Neural cell (in vitro differentiated cells): Measurements from ENCODE around the gene LRRC39. TPM values are rescaled to one million over a fixed set of nuclear protein-coding genes. Genes with fewer than 3 reads are reported as not detected.

Experiments
- H2AFZ ChIP-seq: fragments of 200-600, 300-800 bp; sonication (generic), shearing (Covaris generic); 2 replicates; pipeline ENCODE4 v1.6.0; 2014; ENCODE audit warnings: low read depth, mild to moderate bottlenecking, antibody characterized with exemption, low read length, moderate library complexity
- H3F3A ChIP-seq: fragments of 200-600 bp; shearing (Covaris generic); 2 replicates; pipeline ENCODE4 v1.6.1; 2016; ENCODE audit warnings: mild to moderate bottlenecking, moderate library complexity, mixed read lengths, antibody characterized with exemption, low read length; ENCODE audit not compliant: insufficient read depth, poor library complexity, severe bottlenecking
- H3K27ac ChIP-seq: fragments of 200-600, 300-800 bp; sonication (generic), shearing (Covaris generic); 2 replicates; pipeline ENCODE4 v1.5.1; 2014; ENCODE audit warnings: mild to moderate bottlenecking, low read length, moderate library complexity
- H3K27me3 ChIP-seq: fragments of 300-800, 200-600 bp; sonication (generic), shearing (Covaris generic); 2 replicates; pipeline ENCODE4 v1.6.0; 2014; ENCODE audit warnings: mild to moderate bottlenecking, low read depth, low read length, moderate library complexity; ENCODE audit not compliant: insufficient read depth
- H3K36me3 ChIP-seq: fragments of 300-800, 200-600 bp; sonication (generic), shearing (Covaris generic); 2 replicates; pipeline ENCODE4 v1.5.1; 2014; ENCODE audit warnings: mild to moderate bottlenecking, antibody characterized with exemption, low read length, moderate library complexity; ENCODE audit not compliant: insufficient read depth
- H3K4me2 ChIP-seq: fragments of 300-800, 200-600 bp; sonication (generic), shearing (Covaris generic); 2 replicates; pipeline ENCODE4 v1.6.0; 2014; ENCODE audit warnings: mild to moderate bottlenecking, low read length
- H3K4me3 ChIP-seq: fragments of 300-800, 200-600 bp; sonication (generic), shearing (Covaris generic); 2 replicates; pipeline ENCODE4 v1.5.1; 2014; ENCODE audit warnings: mild to moderate bottlenecking, low read length, moderate library complexity
- H3K79me2 ChIP-seq: fragments of 200-600 bp; shearing (Covaris generic); replicated peaks from 2 replicates; pipeline ENCODE4 v1.6.0; 2014; ENCODE audit warnings: mild to moderate bottlenecking, low read length, moderate library complexity; ENCODE audit not compliant: insufficient read depth
- H3K9ac ChIP-seq: fragments of 300-800, 200-600 bp; sonication (generic), shearing (Covaris generic); 2 replicates; pipeline ENCODE4 v1.6.1; 2016; ENCODE audit warnings: mild to moderate bottlenecking, low read length, mixed read lengths
- H3K9me2 ChIP-seq: fragments of 200-600 bp; shearing (Covaris generic); 2 replicates; pipeline ENCODE4 v1.6.1; 2016; ENCODE audit warnings: mild to moderate bottlenecking, low read length, mixed read lengths; ENCODE audit not compliant: insufficient read depth
- H3K9me3 ChIP-seq: fragments of 200-600, 300-800 bp; sonication (generic), shearing (Covaris generic); 2 replicates; pipeline ENCODE4 v1.6.1; 2016; ENCODE audit warnings: mild to moderate bottlenecking, mixed run types, low read length, moderate library complexity, mixed read lengths
- H4K20me1 ChIP-seq: fragments of 200-600 bp; shearing (Covaris generic); 2 replicates; pipeline ENCODE4 v1.6.1; 2016; ENCODE audit warnings: mild to moderate bottlenecking, mixed run types; ENCODE audit not compliant: insufficient read depth
- CTCF ChIP-seq: fragments of 450-650 bp; IDR thresholded peaks from 2 replicates; pipeline ENCODE4 v1.5.1; 2014; ENCODE audit warnings: antibody characterized with exemption, mild to moderate bottlenecking, moderate library complexity; ENCODE audit not compliant: poor library complexity, severe bottlenecking
- EP300 ChIP-seq: fragments of 450-650 bp; conservative IDR thresholded peaks from 2 replicates; pipeline ENCODE4 v1.6.1; 2014; ENCODE audit warnings: antibody characterized with exemption, mild to moderate bottlenecking, moderate library complexity; ENCODE audit not compliant: poor library complexity, severe bottlenecking
- EZH2 ChIP-seq: fragments of 200-600, 300-800 bp; shearing (Covaris generic), sonication (generic); IDR thresholded peaks from 2 replicates; pipeline ENCODE4 v1.6.1; 2014; ENCODE audit warnings: antibody characterized with exemption, low read length, borderline replicate concordance, mild to moderate bottlenecking; ENCODE audit not compliant: insufficient read depth, poor library complexity, severe bottlenecking
- MXI1 ChIP-seq: fragments of 450-650 bp; conservative IDR thresholded peaks from 2 replicates; pipeline ENCODE4 v1.6.1; 2014; ENCODE audit warnings: antibody characterized with exemption, mild to moderate bottlenecking; ENCODE audit not compliant: poor library complexity, severe bottlenecking
- POLR2AphosphoS5 ChIP-seq: IDR thresholded peaks from 2 replicates; pipeline ENCODE4 v1.6.1; 2012
- RAD21 ChIP-seq: fragments of 450-650 bp; conservative IDR thresholded peaks from 2 replicates; pipeline ENCODE4 v1.6.1; 2014; ENCODE audit warnings: antibody characterized with exemption, mild to moderate bottlenecking, moderate library complexity
- REST ChIP-seq: IDR thresholded peaks from 2 replicates; pipeline ENCODE4 v1.6.1; 2012; ENCODE audit warnings: borderline replicate concordance
- SMC3 ChIP-seq: fragments of 450-650 bp; conservative IDR thresholded peaks from 2 replicates; pipeline ENCODE4 v1.6.1; 2014; ENCODE audit warnings: antibody characterized with exemption, mild to moderate bottlenecking, moderate library complexity; ENCODE audit not compliant: poor library complexity
- TAF1 ChIP-seq: IDR thresholded peaks from 2 replicates; pipeline ENCODE4 v1.6.1; 2012; ENCODE audit warnings: low read depth
- polyA plus RNA-seq: library from polyadenylated mRNA; depleted of rRNA; stranded (reverse); fragments of >200 nt; gene quantifications from 2 replicates; pipeline ENCODE4 v1.2.3, GENCODE V29; 2014
- small RNA-seq, 3 experiments: library from RNA; depleted of rRNA; stranded (forward); fragments of <200 nt; gene quantifications; one replicate each; pipeline ENCODE3, GENCODE V24; 2012

LRRC39 gene
- polyA plus RNA-seq, 1 donor from 2014 or later, result 8.0 TPM

GRCh38 chr1:100100202-100100601 lies 77.9 kb downstream of the LRRC39 start:
- H3F3A ChIP-seq, result no peaks in the 10 kb centered on the region
- no peaks in the 10 kb centered on the region for H3K9me3 ChIP-seq
- no peak overlapping the region for H3K9ac ChIP-seq
- H3K79me2 ChIP-seq, result no peaks in the 10 kb centered on the region
- H2AFZ ChIP-seq, result no peak overlapping the region
- no peak overlapping the region for H3K4me2 ChIP-seq
- no peak overlapping the region for H3K4me3 ChIP-seq
- no peak overlapping the region for H3K27ac ChIP-seq
- H3K27me3 ChIP-seq, result no peaks in the 10 kb centered on the region
- TF ChIP-seq RAD21 (no peak), SMC3 (no peak), EZH2 (no peak), EP300 (no peak), MXI1 (no peak), REST (no peak), TAF1 (no peak), POLR2AphosphoS5 (no peak), CTCF (no peak)
- no peaks in the 10 kb centered on the region for H3K36me3 ChIP-seq
- no peaks in the 10 kb centered on the region for H3K9me2 ChIP-seq
- no peaks in the 10 kb centered on the region for H4K20me1 ChIP-seq

Small RNA genes within 50 kb of the gene (small RNA-seq; reads per million reads assigned to genes)
- gene AC093019.1 (0 reads per million in 3 experiments), gene RPL23AP90 (0 reads per million in 3 experiments)

Other genes starting within 250 kb of the LRRC39 start
- gene SLC35A3, start 208.3 kb downstream of the LRRC39 start, polyA plus RNA-seq, result 26.8 and 28.1 TPM in 2 replicates
- gene SASS6, start 45.3 kb downstream of the LRRC39 start, polyA plus RNA-seq, result 5.7 and 6.4 TPM in 2 replicates
- 47.2 and 56.6 TPM in 2 replicates for gene TRMT13, start 45.1 kb downstream of the LRRC39 start, polyA plus RNA-seq
- 4.8 and 9.0 TPM in 2 replicates for gene DBT, start 71.6 kb upstream of the LRRC39 start, polyA plus RNA-seq
- 79.7 and 95.2 TPM in 2 replicates for gene RTCA, start 88.0 kb upstream of the LRRC39 start, polyA plus RNA-seq
- 2.7 and 2.9 TPM in 2 replicates for gene CDC14A, start 174.2 kb upstream of the LRRC39 start, polyA plus RNA-seq